Chondrocyte (in vitro differentiated cells): ENCODE measurements around the gene SRSF1. TPM values are rescaled to one million over a fixed set of nuclear protein-coding genes. Genes with fewer than 3 reads are reported as not detected.

ENCODE experiments used
- DNase-seq: peaks from one replicate; pipeline ENCODE4 v3.0.0; 2021; ENCODE audit warnings: mixed read lengths, low spot score
- H3K27ac Mint-ChIP-seq: one replicate; pipeline ENCODE4 v1.8.0; 2021; ENCODE audit warnings: mild to moderate bottlenecking, moderate library complexity, mixed read lengths; ENCODE audit not compliant: unreplicated experiment
- H3K27me3 Mint-ChIP-seq: 2 replicates; pipeline ENCODE4 v1.8.0; 2021; ENCODE audit warnings: low read depth, mixed read lengths
- H3K36me3 Mint-ChIP-seq: 2 replicates; pipeline ENCODE4 v1.8.0; 2021; ENCODE audit warnings: low read depth, mixed read lengths
- H3K4me1 Mint-ChIP-seq: 2 replicates; pipeline ENCODE4 v1.8.0; 2021; ENCODE audit warnings: low read depth, mild to moderate bottlenecking, mixed read lengths
- H3K4me3 Mint-ChIP-seq: one replicate; pipeline ENCODE4 v1.8.0; 2021; ENCODE audit warnings: mild to moderate bottlenecking, moderate library complexity, mixed read lengths; ENCODE audit not compliant: unreplicated experiment
- H3K9me3 Mint-ChIP-seq: 2 replicates; pipeline ENCODE4 v1.8.0; 2021; ENCODE audit warnings: low read depth, mixed read lengths
- CTCF ChIP-seq: fragments of 200-600 bp; sonication (generic); IDR thresholded peaks from 2 replicates; pipeline ENCODE4 v1.5.0; 2021; ENCODE audit warnings: antibody characterized with exemption, mild to moderate bottlenecking, moderate library complexity
- total RNA-seq: library from RNA; stranded (reverse); gene quantifications from 3 replicates; pipeline ENCODE4 v1.2.1, GENCODE V29; 2021

Gene SRSF1
- total RNA-seq, 1 donor from 2014 or later = 115 TPM

GRCh38 chr17:57984936-57985674, 21.9 kb downstream of the SRSF1 start:
- H3K4me3 Mint-ChIP-seq = peak overlapping the region; percentile 23
- DNase-seq = no peak
- H3K27me3 Mint-ChIP-seq = no peaks in the 10 kb centered on the region
- no peaks in the 10 kb centered on the region for H3K9me3 Mint-ChIP-seq
- peaks cover 59% of the 10 kb centered on the region for H3K4me1 Mint-ChIP-seq
- H3K36me3 Mint-ChIP-seq = peaks cover 10% of the 10 kb centered on the region
- peak overlapping the region; percentile 83 for H3K27ac Mint-ChIP-seq
- no peak for TF ChIP-seq CTCF

DNA sequence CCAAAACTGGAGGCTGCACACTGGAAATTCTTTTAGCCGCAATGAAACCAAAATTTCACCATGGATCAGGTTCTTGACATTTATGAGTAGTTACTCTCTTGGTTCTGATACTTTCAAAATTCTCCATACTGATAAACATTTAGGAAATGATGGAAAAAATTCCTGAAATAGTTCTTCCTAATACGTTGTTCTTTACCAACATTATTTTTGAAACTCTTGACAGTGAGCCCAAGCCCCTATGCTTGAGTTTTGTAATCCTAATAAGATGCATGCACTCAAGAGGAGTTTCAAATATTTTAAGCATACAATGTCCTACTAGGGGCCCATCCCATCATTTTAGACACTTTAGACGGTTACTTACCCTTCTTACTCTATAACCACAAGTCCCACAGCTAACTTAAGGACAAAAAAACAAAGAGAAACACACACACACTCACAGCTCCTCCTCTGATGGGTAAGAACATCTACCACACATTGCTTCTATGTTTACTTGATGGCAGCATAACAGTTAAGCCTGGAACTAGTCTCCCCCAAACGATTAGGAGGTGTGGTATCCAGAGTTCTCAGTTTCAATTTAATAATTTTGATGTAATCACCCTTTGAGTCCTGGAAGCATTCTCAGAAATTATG, 22.7 kb downstream of the SRSF1 start:
- Mint-ChIP-seq H3K4me3 (no peak overlapping the region), H3K9me3 (no peaks in the 10 kb centered on the region), H3K36me3 (peaks cover 10% of the 10 kb centered on the region), H3K27ac (peak overlapping the region; percentile 46), H3K4me1 (peaks cover 54% of the 10 kb centered on the region), H3K27me3 (no peaks in the 10 kb centered on the region)
- DNase-seq = no peak
- no peak for TF ChIP-seq CTCF

DNA sequence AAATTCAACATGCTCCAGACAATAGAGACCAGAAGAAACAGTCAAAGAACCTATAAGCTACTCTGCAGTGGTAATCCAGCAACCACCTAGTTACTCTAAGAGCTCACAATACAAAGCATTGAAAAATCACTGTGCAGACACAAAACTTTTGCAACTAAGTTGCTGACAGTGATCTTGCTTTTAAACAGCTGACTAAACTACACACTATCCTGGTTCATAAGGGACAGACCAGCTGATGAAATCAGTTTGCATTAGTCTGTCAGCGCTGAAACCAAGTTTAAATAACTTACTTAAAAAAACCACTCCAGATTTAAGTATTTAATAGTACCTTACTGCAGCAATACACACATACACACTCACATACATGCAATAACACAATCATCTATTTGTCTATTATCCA, 23.6 kb downstream of the SRSF1 start:
- DNase-seq = no peak
- H3K36me3 Mint-ChIP-seq = peaks cover 15% of the 10 kb centered on the region
- peak overlapping the region; percentile 34 for H3K27ac Mint-ChIP-seq
- no peak overlapping the region for H3K4me3 Mint-ChIP-seq
- TF ChIP-seq CTCF = no peak
- no peaks in the 10 kb centered on the region for H3K9me3 Mint-ChIP-seq
- H3K4me1 Mint-ChIP-seq = peaks cover 45% of the 10 kb centered on the region
- no peaks in the 10 kb centered on the region for H3K27me3 Mint-ChIP-seq

DNA sequence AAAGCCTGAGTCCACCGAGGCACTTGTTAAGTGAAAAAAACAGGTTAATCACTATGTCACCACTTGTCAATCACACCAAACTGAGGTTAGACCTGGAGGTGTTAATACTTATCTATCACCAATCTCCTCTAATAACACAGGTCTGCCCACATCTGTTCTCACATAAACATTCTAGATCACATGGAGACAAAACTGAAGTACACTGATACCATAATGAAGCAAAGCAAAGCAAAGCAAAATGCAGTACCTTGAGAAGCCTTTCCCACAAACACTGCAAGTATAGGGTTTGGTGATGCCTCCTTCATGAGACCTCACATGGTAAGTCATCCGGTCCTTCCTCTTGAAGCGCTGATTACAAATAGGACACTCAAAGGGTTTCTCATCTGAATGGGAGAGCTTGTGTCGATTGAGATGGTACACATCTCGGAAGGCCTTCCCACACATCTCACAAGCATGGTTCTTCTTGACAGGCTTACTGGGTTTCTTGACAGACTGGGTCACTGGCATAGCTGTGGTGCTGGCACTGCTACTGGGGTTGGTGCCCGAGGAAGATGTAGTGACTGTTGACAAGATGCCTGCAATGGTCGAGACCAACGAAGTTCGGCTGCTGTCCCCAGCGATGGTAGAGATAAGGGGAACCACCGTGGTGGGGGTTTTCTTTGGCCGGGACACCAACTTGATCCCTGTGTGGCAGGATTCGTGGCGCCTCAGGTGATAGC, 24.4 kb downstream of the SRSF1 start:
- H3K36me3 Mint-ChIP-seq = peaks cover 23% of the 10 kb centered on the region
- peaks cover 44% of the 10 kb centered on the region for H3K4me1 Mint-ChIP-seq
- no peak for DNase-seq
- no peaks in the 10 kb centered on the region for H3K27me3 Mint-ChIP-seq
- H3K27ac Mint-ChIP-seq = no peak overlapping the region
- no peak overlapping the region for H3K4me3 Mint-ChIP-seq
- no peaks in the 10 kb centered on the region for H3K9me3 Mint-ChIP-seq
- TF ChIP-seq CTCF = no peak

DNA sequence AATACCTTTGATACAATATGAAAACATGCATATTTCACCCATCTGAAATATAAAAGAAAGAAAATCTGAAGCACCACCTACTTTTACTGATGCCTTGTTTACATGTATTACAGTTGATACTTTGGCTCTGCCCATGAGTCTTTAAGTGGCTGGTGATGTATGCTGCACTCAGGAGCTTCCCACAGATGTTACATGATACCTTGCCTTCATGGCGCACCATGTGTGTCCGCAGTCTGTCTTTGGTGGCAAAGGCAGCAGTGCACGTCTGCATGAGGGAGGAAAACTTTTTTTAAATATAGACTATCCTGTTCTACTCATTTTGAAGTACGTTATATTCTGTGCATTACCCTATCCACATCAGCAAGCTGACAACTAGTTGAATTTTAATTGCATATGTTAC, 26.5 kb downstream of the SRSF1 start:
- H3K36me3 Mint-ChIP-seq = peaks cover 33% of the 10 kb centered on the region
- no peak for TF ChIP-seq CTCF
- DNase-seq = no peak
- H3K4me1 Mint-ChIP-seq = peaks cover 31% of the 10 kb centered on the region
- H3K9me3 Mint-ChIP-seq = no peaks in the 10 kb centered on the region
- no peak overlapping the region for H3K27ac Mint-ChIP-seq
- H3K27me3 Mint-ChIP-seq = no peaks in the 10 kb centered on the region
- no peak overlapping the region for H3K4me3 Mint-ChIP-seq
